Activated effector memory CD4-positive, alpha-beta T cell treated with Interleukin-2 at 50 U/mL for 16 hours (primary cell): ENCODE results near the gene TRIO.

Experiments
- DNase-seq: peaks from one replicate; pipeline ENCODE4 v3.0.0-alpha.2; 2020

Gene TRIO

GRCh38 chr5:14308384-14309154 lies 165.4 kb downstream of the TRIO start:
- no peak for DNase-seq

- DNase-seq = no peak
Observed at GRCh38 chr5:14309199-14309598, 166.1 kb downstream of the TRIO start.

GRCh38 chr5:14309878-14310531 lies 166.9 kb downstream of the TRIO start:
- DNase-seq = no peak

GRCh38 chr5:14310901-14311300 lies 167.8 kb downstream of the TRIO start:
- no peak for DNase-seq

GRCh38 chr5:14313986-14314690 lies 171.0 kb downstream of the TRIO start:
- no peak for DNase-seq

- DNase-seq = no peak
Observed at GRCh38 chr5:14316471-14316870, 173.3 kb downstream of the TRIO start.

GRCh38 chr5:14319102-14319501 lies 176.0 kb downstream of the TRIO start:
- no peak for DNase-seq

- no peak for DNase-seq
Observed at GRCh38 chr5:14321936-14322335, 178.8 kb downstream of the TRIO start.

- DNase-seq = no peak
Observed at GRCh38 chr5:14322437-14323187, 179.5 kb downstream of the TRIO start.

- DNase-seq = no peak
Observed at GRCh38 chr5:14323466-14323865, 180.3 kb downstream of the TRIO start.

GRCh38 chr5:14325369-14325768 lies 182.2 kb downstream of the TRIO start:
- DNase-seq = no peak

GRCh38 chr5:14326035-14326903 lies 183.1 kb downstream of the TRIO start:
- no peak for DNase-seq

GRCh38 chr5:14327624-14328023 lies 184.5 kb downstream of the TRIO start:
- no peak for DNase-seq

GRCh38 chr5:14328144-14328543 lies 185.0 kb downstream of the TRIO start:
- no peak for DNase-seq

- DNase-seq = no peak
Observed at GRCh38 chr5:14330291-14330690, 187.1 kb downstream of the TRIO start.

GRCh38 chr5:14330729-14331385 lies 187.7 kb downstream of the TRIO start:
- no peak for DNase-seq

- DNase-seq = no peak
Observed at GRCh38 chr5:14331386-14331781, 188.2 kb downstream of the TRIO start.

GRCh38 chr5:14332038-14332631 lies 189.0 kb downstream of the TRIO start:
- DNase-seq = no peak

GRCh38 chr5:14332746-14333145 lies 189.6 kb downstream of the TRIO start:
- DNase-seq = no peak

GRCh38 chr5:14337593-14337992 lies 194.5 kb downstream of the TRIO start:
- DNase-seq = no peak

GRCh38 chr5:14339468-14339867 lies 196.3 kb downstream of the TRIO start:
- DNase-seq = no peak
